ENCODE data around the gene SYT7.
A peak's percentile ranks its signal among the peaks of the same experiment; 100 is the strongest.
"Not testable (repeated sequence)": the region's sequence is repeated elsewhere in the genome, so short reads cannot be mapped to it uniquely, and the experiment has no call there.

SYT7 gene

DNA sequence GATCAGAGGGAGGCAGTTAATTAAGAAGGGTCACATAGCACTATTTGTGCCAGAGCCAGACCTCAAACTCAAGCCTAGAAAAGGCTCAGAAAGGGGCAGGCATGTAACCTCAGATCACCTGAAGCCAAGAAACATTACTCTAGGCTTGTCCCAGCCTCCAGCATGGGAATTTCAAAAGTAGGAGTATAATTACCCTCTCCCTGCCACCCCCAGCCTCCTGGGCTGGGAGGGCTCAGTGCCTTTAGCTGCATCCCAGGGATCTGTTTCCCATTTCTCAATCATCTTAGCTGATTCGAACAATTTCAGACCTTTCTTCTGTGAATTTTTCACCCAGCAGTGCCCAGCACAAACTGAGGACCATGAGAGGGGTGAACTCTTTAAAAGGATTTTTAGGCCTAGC is 105.4 kb downstream of the SYT7 start:
- Mint-ChIP-seq H3K4me3 (no peak overlapping the region), H3K9me3 (no peaks in the 10 kb centered on the region), H3K4me1 (ENCODE audit: low read depth) (peaks cover 8% of the 10 kb centered on the region), H3K27ac (no peak overlapping the region), H3K27me3 (no peaks in the 10 kb centered on the region), H3K36me3 (ENCODE audit: low read depth) (peaks cover 15% of the 10 kb centered on the region)
- no peak for DNase-seq

DNA sequence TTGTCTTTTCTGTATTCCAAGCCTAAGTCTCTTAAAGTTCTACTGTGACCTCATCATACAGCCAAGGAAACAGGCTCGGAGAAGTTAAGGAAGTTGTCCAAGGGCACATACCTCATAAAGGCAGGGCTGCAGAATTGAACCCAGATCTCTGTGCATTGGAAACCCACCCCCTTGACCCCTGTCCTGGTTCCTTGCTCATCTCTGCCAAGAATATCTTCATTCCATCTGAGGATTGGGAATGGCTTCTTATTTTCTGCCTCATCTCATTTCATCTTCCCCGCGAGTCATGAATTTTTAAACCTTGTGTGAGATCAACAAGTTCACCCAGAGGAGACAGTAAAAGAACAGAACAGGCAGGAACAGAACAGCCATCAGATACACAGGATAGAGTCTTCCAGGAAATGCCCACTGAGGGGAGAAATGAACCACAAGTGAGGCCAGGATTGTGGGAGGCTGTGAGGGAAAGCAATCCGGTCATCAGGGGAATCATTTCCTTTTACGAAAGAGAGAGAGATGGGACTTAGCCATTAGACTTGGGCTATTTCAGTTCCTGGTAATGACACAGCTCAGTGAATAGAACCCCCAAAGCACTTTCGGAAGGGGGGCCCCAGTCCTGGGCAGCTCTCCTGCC is 106.7 kb downstream of the SYT7 start:
- no peaks in the 10 kb centered on the region for H3K27me3 Mint-ChIP-seq
- peak overlapping the region; percentile 19 for H3K27ac Mint-ChIP-seq
- peaks cover 8% of the 10 kb centered on the region for H3K4me1 Mint-ChIP-seq (ENCODE audit: low read depth)
- H3K36me3 Mint-ChIP-seq (ENCODE audit: low read depth) = peaks cover 21% of the 10 kb centered on the region
- no peak overlapping the region for H3K4me3 Mint-ChIP-seq
- no peaks in the 10 kb centered on the region for H3K9me3 Mint-ChIP-seq
- DNase-seq = no peak

DNA sequence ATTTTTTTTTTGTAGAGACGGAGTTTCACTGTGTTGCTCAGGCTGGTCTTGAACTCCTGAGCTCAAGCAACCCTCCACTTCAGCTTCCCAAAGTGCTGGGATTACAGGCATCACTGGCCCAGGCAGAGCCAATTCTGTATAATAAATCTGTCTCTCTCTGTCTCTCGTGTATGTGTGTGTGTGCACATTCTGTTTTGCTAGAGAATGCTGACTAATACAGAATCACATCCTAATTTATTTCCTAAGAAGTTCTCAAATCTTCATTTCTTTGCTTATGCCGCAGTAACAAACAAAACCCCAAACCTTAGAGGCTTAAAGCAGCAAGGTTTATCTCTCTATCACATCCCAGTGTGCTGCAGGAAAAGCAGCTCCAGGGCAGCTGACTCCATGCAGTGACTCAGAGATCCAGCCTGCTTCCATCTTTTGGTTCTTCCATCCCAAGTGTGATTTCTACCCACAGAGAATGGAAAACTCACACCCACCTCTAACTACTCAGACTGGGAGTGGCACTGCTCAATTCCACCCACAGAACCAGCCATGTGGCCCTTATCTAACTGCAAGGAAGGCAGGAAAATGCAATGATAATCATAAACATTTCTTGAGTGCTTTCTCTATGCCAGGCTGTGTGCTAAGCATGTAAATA is 107.4 kb downstream of the SYT7 start:
- Mint-ChIP-seq H3K36me3 (ENCODE audit: low read depth) (peaks cover 25% of the 10 kb centered on the region), H3K9me3 (no peaks in the 10 kb centered on the region), H3K4me3 (no peak overlapping the region), H3K4me1 (ENCODE audit: low read depth) (peaks cover 8% of the 10 kb centered on the region), H3K27ac (peak overlapping the region; percentile 14), H3K27me3 (no peaks in the 10 kb centered on the region)
- DNase-seq = no peak

DNA sequence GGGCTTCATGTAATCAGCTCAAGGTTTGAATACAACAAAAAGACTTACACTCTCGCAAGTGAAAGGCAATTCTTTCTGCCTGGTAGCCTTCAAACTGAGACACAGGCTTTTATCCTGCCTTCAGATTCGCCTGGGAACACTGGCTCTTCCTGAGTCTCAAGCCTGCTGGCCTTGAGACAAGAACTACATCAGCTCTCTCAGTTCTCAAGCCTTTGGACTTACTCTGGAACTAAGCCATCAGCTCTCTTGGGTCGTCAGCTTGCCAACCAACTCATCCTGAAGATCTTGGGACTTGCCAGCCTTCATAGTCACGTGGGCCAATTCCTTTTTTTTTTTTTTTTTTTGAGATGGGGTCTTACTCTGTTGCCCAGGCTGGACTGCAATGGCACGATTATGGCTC is 108.0 kb downstream of the SYT7 start:
- peak overlapping the region; percentile 38 for H3K27ac Mint-ChIP-seq
- DNase-seq = no peak
- no peaks in the 10 kb centered on the region for H3K9me3 Mint-ChIP-seq
- H3K4me3 Mint-ChIP-seq = no peak overlapping the region
- no peaks in the 10 kb centered on the region for H3K27me3 Mint-ChIP-seq
- peaks cover 31% of the 10 kb centered on the region for H3K36me3 Mint-ChIP-seq (ENCODE audit: low read depth)
- peaks cover 7% of the 10 kb centered on the region for H3K4me1 Mint-ChIP-seq (ENCODE audit: low read depth)

DNA sequence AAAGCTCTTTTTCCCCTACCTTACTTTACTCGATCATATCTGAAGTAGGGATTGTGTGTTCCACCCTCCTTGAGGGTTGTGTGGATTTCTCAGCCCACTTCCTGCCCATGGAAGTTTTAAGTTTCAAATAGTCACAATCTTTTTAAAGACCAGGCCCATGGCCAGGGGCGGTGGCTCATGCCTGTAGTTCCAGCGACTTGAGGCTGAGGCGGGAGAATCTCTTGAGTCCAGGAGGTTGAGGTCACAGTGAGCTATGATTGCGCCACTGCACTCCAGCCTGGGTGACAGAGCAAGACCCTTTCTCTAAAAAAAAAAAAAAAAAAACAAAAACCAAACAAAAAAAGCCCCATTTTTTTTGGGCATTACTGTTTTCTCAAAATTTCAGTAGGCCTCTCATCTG is 108.6 kb downstream of the SYT7 start:
- DNase-seq = no peak
- peak overlapping the region; percentile 33 for H3K27ac Mint-ChIP-seq

DNA sequence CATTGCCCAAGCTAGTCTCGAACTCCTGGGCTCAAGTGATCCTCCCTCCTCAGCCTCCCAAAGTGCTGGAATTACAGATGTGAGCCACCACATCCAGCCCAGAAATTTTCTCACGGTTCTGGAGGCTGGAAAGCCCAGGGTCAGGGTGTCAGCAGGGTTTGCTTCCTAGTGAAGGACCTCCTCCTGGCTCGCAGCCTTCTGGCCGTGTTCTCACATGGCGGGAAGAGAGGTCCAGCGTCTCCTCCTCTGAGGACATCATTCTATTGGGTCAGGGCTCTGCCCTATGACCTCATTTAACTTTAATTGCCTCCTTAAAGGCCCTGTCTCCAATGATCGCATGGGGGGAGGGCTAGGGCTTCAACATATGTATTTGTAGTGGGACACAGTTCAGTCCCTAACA is 112.9 kb downstream of the SYT7 start:
- H3K27me3 Mint-ChIP-seq = no peaks in the 10 kb centered on the region
- H3K36me3 Mint-ChIP-seq (ENCODE audit: low read depth) = peaks cover 56% of the 10 kb centered on the region
- peaks cover 6% of the 10 kb centered on the region for H3K4me1 Mint-ChIP-seq (ENCODE audit: low read depth)
- H3K4me3 Mint-ChIP-seq = no peak overlapping the region
- no peaks in the 10 kb centered on the region for H3K9me3 Mint-ChIP-seq
- H3K27ac Mint-ChIP-seq = no peak overlapping the region
- DNase-seq = no peak

More for the DNA sequence above, 108.6 kb downstream of the SYT7 start:
- peaks cover 12% of the 10 kb centered on the region for H3K4me1 Mint-ChIP-seq (ENCODE audit: low read depth)
- H3K27me3 Mint-ChIP-seq = no peaks in the 10 kb centered on the region
- peaks cover 37% of the 10 kb centered on the region for H3K36me3 Mint-ChIP-seq (ENCODE audit: low read depth)
- H3K4me3 Mint-ChIP-seq = no peak overlapping the region
- H3K9me3 Mint-ChIP-seq = no peaks in the 10 kb centered on the region

DNA sequence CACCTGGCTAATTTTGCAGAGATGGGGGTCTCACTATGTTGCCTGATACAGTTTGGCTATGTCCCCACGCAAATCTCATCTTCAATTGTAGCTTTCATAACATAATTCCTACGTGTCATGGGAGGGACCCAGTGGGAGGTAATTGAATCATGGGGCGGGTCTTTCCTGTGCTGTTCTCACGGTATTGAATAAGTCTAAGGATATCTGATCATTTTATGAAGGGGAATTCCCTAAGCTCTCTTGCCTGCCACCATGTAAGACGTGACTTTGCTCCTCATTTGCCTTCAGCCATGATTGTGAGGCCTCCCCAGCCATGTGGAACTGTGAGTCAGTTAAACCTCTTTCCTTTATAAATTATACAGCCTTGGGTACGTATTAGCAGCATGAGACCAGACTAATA is 113.3 kb downstream of the SYT7 start:
- peak overlapping the region; percentile 24 for H3K27ac Mint-ChIP-seq
- H3K4me3 Mint-ChIP-seq = not testable (repeated sequence)

More for the DNA sequence above, 113.3 kb downstream of the SYT7 start:
- not testable (repeated sequence) for DNase-seq; H3K9me3 Mint-ChIP-seq; H3K27me3 Mint-ChIP-seq; H3K4me1 Mint-ChIP-seq (ENCODE audit: low read depth)
- peaks cover 52% of the 10 kb centered on the region for H3K36me3 Mint-ChIP-seq (ENCODE audit: low read depth)
